ENCODE results near the gene EXOC2. TPM values are rescaled to one million over a fixed set of nuclear protein-coding genes. Genes with fewer than 3 reads are reported as not detected.

EXOC2 gene
- total and polyA plus RNA-seq, 10 of the 15 experiments (the other 5 are each of a cell fraction or from before 2014, with no cell fraction given), result 8.7 to 32.8 (median 20.7) TPM

GRCh38 chr6:729606-730320, 36.8 kb upstream of the EXOC2 start:
- ATAC-seq (no peak), DNase-seq (ENCODE audit: low read depth, low spot score) (no peak), FAIRE-seq (no peak)
- intact Hi-C loops (cut with micrococcal nuclease; ENCODE audit: unreplicated experiment), result no loop called here
- ChIA-PET CTCF (interaction anchor here (0.5 to 1.8 kb wide), 2 partner anchors 8 to 9 kb away, joined by 3 to 8 read pairs; no protein-coding TSS in a partner anchor), SMC1A (ENCODE audit: uncharacterized antibody, unreplicated experiment) (interaction anchor here (1.7 kb wide), 1 partner anchor 137 kb away, joined by 5 read pairs; no protein-coding TSS in a partner anchor), RAD21 (ENCODE audit: unreplicated experiment) (no interaction called here), POLR2A (no interaction called here)
- H3K27ac ChIP-seq (ENCODE audit: control insufficient read depth, insufficient read depth), result no peak overlapping the region
- H3K4me2 ChIP-seq (ENCODE audit: control insufficient read depth, insufficient read depth), result no peak overlapping the region
- no peaks in the 10 kb centered on the region for H3K79me2 ChIP-seq (ENCODE audit: control insufficient read depth, insufficient read depth, low read length)
- 27% methylated on average over 10 of the region's 10 CpGs for WGBS (ENCODE audit: insufficient coverage, insufficient replicate concordance, low lambda C conversion rate, missing lambda C conversion rate)
- no peak overlapping the region for H2AFZ ChIP-seq (ENCODE audit: control insufficient read depth, low read depth, low read length)
- no peaks in the 10 kb centered on the region for H3K36me3 ChIP-seq (ENCODE audit: control insufficient read depth in 2 of 2, insufficient read depth in 2 of 2, low read length in 1 of 2)
- peaks cover 3 to 6% of the 10 kb centered on the region in 2 experiments; a peak in 2 of 4 replicates for H3K27me3 ChIP-seq (replicated peaks in 1 of 2; ENCODE audit: control insufficient read depth in 2 of 2, insufficient read depth in 2 of 2, low read length in 1 of 2)
- no peaks in the 10 kb centered on the region for H3K4me1 ChIP-seq (ENCODE audit: control insufficient read depth, insufficient read depth, low read length)
- in situ Hi-C loops (cut with MboI), result no loop called here
- no peak overlapping the region for H3K4me3 ChIP-seq
- no peak for TF ChIP-seq MXI1 (IDR thresholded peaks at IDR 0.05; ENCODE audit: low read depth, low read length)
- no peak for TF ChIP-seq ZNF24 (IDR thresholded peaks at IDR 0.05)
- TF ChIP-seq FOXK2 (IDR thresholded peaks at IDR 0.05), result no peak
- no peak for TF ChIP-seq CTCF (IDR thresholded peaks at IDR 0.05 in 2 of 3, conservative IDR thresholded peaks at IDR 0.05 in 1 of 3; ENCODE audit: control insufficient read depth in 2 of 3, extremely low read depth in 1 of 3, insufficient read depth in 1 of 3, low read depth in 3 of 3, low read length in 3 of 3)
- TF ChIP-seq MTA2 (IDR thresholded peaks at IDR 0.05; ENCODE audit: low read depth), result no peak
- TF ChIP-seq RCOR1 (conservative IDR thresholded peaks at IDR 0.05; ENCODE audit: low read depth, low read length), result no peak
- TF ChIP-seq CBX5 (IDR thresholded peaks at IDR 0.05; ENCODE audit: low read depth), result no peak
- no peak for TF ChIP-seq TCF3 (IDR thresholded peaks at IDR 0.05; ENCODE audit: borderline replicate concordance, insufficient read depth, low read depth, low read length)
- TF ChIP-seq NFIC (IDR thresholded peaks at IDR 0.05; ENCODE audit: low read depth, low read length), result no peak
- no peak for TF ChIP-seq ZNF384 (IDR thresholded peaks at IDR 0.05; ENCODE audit: borderline replicate concordance, low read depth, low read length)
- TF ChIP-seq JUND (IDR thresholded peaks at IDR 0.05; ENCODE audit: low read depth, low read length), result no peak
- TF ChIP-seq ATF7 (IDR thresholded peaks at IDR 0.05; ENCODE audit: low read depth), result no peak
- TF ChIP-seq ZNF207 (IDR thresholded peaks at IDR 0.05; ENCODE audit: borderline replicate concordance), result no peak
- TF ChIP-seq NKRF (conservative IDR thresholded peaks at IDR 0.05), result no peak
- no peak for TF ChIP-seq TARDBP (IDR thresholded peaks at IDR 0.05; ENCODE audit: borderline replicate concordance)
- no peak for TF ChIP-seq SRF (IDR thresholded peaks at IDR 0.05; ENCODE audit: low read depth in 2 of 2, low read length in 2 of 2)
- no peak for TF ChIP-seq MLLT1 (IDR thresholded peaks at IDR 0.05)
- no peak for TF ChIP-seq MYB (IDR thresholded peaks at IDR 0.05; ENCODE audit: borderline replicate concordance, low read depth, low read length)
- no peaks in the 10 kb centered on the region for H3K9me3 ChIP-seq (replicated peaks; ENCODE audit: control insufficient read depth, insufficient read depth, low read length)
- no peak overlapping the region for H3K9ac ChIP-seq (ENCODE audit: control insufficient read depth, insufficient read depth, low read length)
- BruUV-seq (replicated peaks), result no TSS peak
- H4K20me1 ChIP-seq (ENCODE audit: control insufficient read depth, insufficient read depth), result no peaks in the 10 kb centered on the region
